HUES48 (cell line): ENCODE results near the gene TDRD12.
"Not testable (repeated sequence)": the region's sequence is repeated elsewhere in the genome, so short reads cannot be mapped to it uniquely, and the experiment has no call there.

ENCODE experiments used
- H3K27ac ChIP-seq: one replicate; pipeline ENCODE4 v1.7.0; 2013; ENCODE audit warnings: low read depth, low read length, inconsistent platforms
- H3K27me3 ChIP-seq: 2 replicates; pipeline ENCODE4 v1.6.1; 2013; ENCODE audit warnings: mild to moderate bottlenecking, low read length; ENCODE audit not compliant: control insufficient read depth, insufficient read depth
- H3K36me3 ChIP-seq: 2 replicates; pipeline ENCODE4 v1.6.1; 2013; ENCODE audit warnings: low read length; ENCODE audit not compliant: control insufficient read depth, insufficient read depth
- H3K4me1 ChIP-seq: 2 replicates; pipeline ENCODE4 v1.6.1; 2013; ENCODE audit warnings: mild to moderate bottlenecking, low read length; ENCODE audit not compliant: control insufficient read depth, insufficient read depth
- H3K4me3 ChIP-seq: 2 replicates; pipeline ENCODE4 v1.5.1; 2013; ENCODE audit warnings: mild to moderate bottlenecking, low read depth, low read length
- H3K9ac ChIP-seq: 2 replicates; pipeline ENCODE4 v1.6.1; 2013; ENCODE audit warnings: mild to moderate bottlenecking, low read depth, low read length, moderate library complexity
- H3K9me3 ChIP-seq: 2 replicates; pipeline ENCODE4 v1.6.1; 2013; ENCODE audit warnings: low read length; ENCODE audit not compliant: control insufficient read depth, insufficient read depth

TDRD12 gene

GRCh38 chr19:32716203-32716602, 3.4 kb upstream of the TDRD12 start:
- H3K36me3 ChIP-seq, H3K4me3 ChIP-seq, H3K27ac ChIP-seq, H3K9ac ChIP-seq, H3K9me3 ChIP-seq, H3K4me1 ChIP-seq, H3K27me3 ChIP-seq: not testable (repeated sequence)

GRCh38 chr19:32717496-32717895, 2.1 kb upstream of the TDRD12 start:
- no peak overlapping the region for H3K27ac ChIP-seq
- no peaks in the 10 kb centered on the region for H3K9me3 ChIP-seq

GRCh38 chr19:32718286-32718685, 1.3 kb upstream of the TDRD12 start:
- H3K36me3 ChIP-seq: no peaks in the 10 kb centered on the region
- H3K9ac ChIP-seq: no peak overlapping the region
- no peak overlapping the region for H3K4me3 ChIP-seq
- 0 out of 2 replicates have a peak, but pooled peaks cover 3% of the 10 kb centered on the region for H3K4me1 ChIP-seq
- H3K9me3 ChIP-seq: no peaks in the 10 kb centered on the region
- H3K27ac ChIP-seq: no peak overlapping the region
- no peaks in the 10 kb centered on the region for H3K27me3 ChIP-seq

More at GRCh38 chr19:32717496-32717895, 2.1 kb upstream of the TDRD12 start:
- Histone ChIP-seq H3K9ac (no peak overlapping the region), H3K36me3 (no peaks in the 10 kb centered on the region), H3K27me3 (no peaks in the 10 kb centered on the region), H3K4me1 (0 out of 2 replicates have a peak, but pooled peaks cover 3% of the 10 kb centered on the region), H3K4me3 (no peak overlapping the region)

- 0 out of 2 replicates have a peak, but pooled peaks cover 3% of the 10 kb centered on the region for H3K4me1 ChIP-seq
- no peaks in the 10 kb centered on the region for H3K27me3 ChIP-seq
- no peak overlapping the region for H3K27ac ChIP-seq
- no peak overlapping the region for H3K9ac ChIP-seq
- no peak overlapping the region for H3K4me3 ChIP-seq
- no peaks in the 10 kb centered on the region for H3K9me3 ChIP-seq
- H3K36me3 ChIP-seq: no peaks in the 10 kb centered on the region
Observed at GRCh38 chr19:32720216-32720935, 809 bp downstream of the TDRD12 start.

- Histone ChIP-seq H3K9ac (no peak overlapping the region), H3K9me3 (no peaks in the 10 kb centered on the region), H3K27me3 (no peaks in the 10 kb centered on the region), H3K4me3 (no peak overlapping the region), H3K4me1 (0 out of 2 replicates have a peak, but pooled peaks cover 3% of the 10 kb centered on the region), H3K27ac (no peak overlapping the region), H3K36me3 (no peaks in the 10 kb centered on the region)
Observed at GRCh38 chr19:32720936-32721250, 1.3 kb downstream of the TDRD12 start.

GRCh38 chr19:32735936-32736335, 16.4 kb downstream of the TDRD12 start:
- Histone ChIP-seq H3K36me3 (no peaks in the 10 kb centered on the region), H3K9ac (no peak overlapping the region), H3K4me1 (no peaks in the 10 kb centered on the region)

GRCh38 chr19:32743021-32743420, 23.5 kb downstream of the TDRD12 start:
- Histone ChIP-seq H3K9me3 (no peaks in the 10 kb centered on the region), H3K36me3 (no peaks in the 10 kb centered on the region), H3K4me1 (no peaks in the 10 kb centered on the region), H3K9ac (no peak overlapping the region), H3K27me3 (no peaks in the 10 kb centered on the region), H3K4me3 (no peak overlapping the region), H3K27ac (no peak overlapping the region)

More at GRCh38 chr19:32735936-32736335, 16.4 kb downstream of the TDRD12 start:
- no peaks in the 10 kb centered on the region for H3K27me3 ChIP-seq
- no peaks in the 10 kb centered on the region for H3K9me3 ChIP-seq
- H3K4me3 ChIP-seq: no peak overlapping the region
- H3K27ac ChIP-seq: no peak overlapping the region

- H3K4me3 ChIP-seq: no peak overlapping the region
- no peaks in the 10 kb centered on the region for H3K4me1 ChIP-seq
- no peak overlapping the region for H3K27ac ChIP-seq
- H3K9ac ChIP-seq: no peak overlapping the region
- no peaks in the 10 kb centered on the region for H3K9me3 ChIP-seq
- no peaks in the 10 kb centered on the region for H3K36me3 ChIP-seq
- H3K27me3 ChIP-seq: no peaks in the 10 kb centered on the region
Observed at GRCh38 chr19:32743447-32743846, 23.9 kb downstream of the TDRD12 start.

GRCh38 chr19:32744555-32745325, 25.2 kb downstream of the TDRD12 start:
- H3K27ac ChIP-seq: no peak overlapping the region
- H3K4me3 ChIP-seq: no peak overlapping the region
- H3K27me3 ChIP-seq: no peaks in the 10 kb centered on the region
- no peak overlapping the region for H3K9ac ChIP-seq
- no peaks in the 10 kb centered on the region for H3K4me1 ChIP-seq
- no peaks in the 10 kb centered on the region for H3K36me3 ChIP-seq
- H3K9me3 ChIP-seq: no peaks in the 10 kb centered on the region

GRCh38 chr19:32745594-32746251, 26.2 kb downstream of the TDRD12 start:
- H3K36me3 ChIP-seq, H3K27me3 ChIP-seq, H3K27ac ChIP-seq, H3K4me1 ChIP-seq, H3K9ac ChIP-seq, H3K4me3 ChIP-seq, H3K9me3 ChIP-seq: not testable (repeated sequence)

- H3K9ac ChIP-seq, H3K4me3 ChIP-seq, H3K4me1 ChIP-seq, H3K27ac ChIP-seq, H3K27me3 ChIP-seq, H3K9me3 ChIP-seq, H3K36me3 ChIP-seq: not testable (repeated sequence)
Observed at GRCh38 chr19:32746631-32747196, 27.1 kb downstream of the TDRD12 start.
